ENCODE measurements around the gene INPP5D.
"Not testable (repeated sequence)": the region's sequence is repeated elsewhere in the genome, so short reads cannot be mapped to it uniquely, and the experiment has no call there.

The INPP5D gene

GRCh38 chr2:233053928-233054784, 6.0 kb upstream of the INPP5D start:
- DNase-seq = peak; percentile 47

GRCh38 chr2:233055362-233055761, 4.8 kb upstream of the INPP5D start:
- DNase-seq = no peak

- no peak for DNase-seq
These were observed 3.1 kb upstream of the INPP5D start for GRCh38 chr2:233056961-233057605.

- no peak for DNase-seq
These were observed 1.2 kb upstream of the INPP5D start for GRCh38 chr2:233058717-233059546.

- DNase-seq = no peak
These were observed 670 bp upstream of the INPP5D start for GRCh38 chr2:233059547-233059796.

GRCh38 chr2:233060501-233060979, 398 bp downstream of the INPP5D start:
- DNase-seq = no peak

GRCh38 chr2:233060980-233061590, 943 bp downstream of the INPP5D start:
- DNase-seq = no peak

- DNase-seq = no peak
These were observed 1.7 kb downstream of the INPP5D start for GRCh38 chr2:233061591-233062450.

- DNase-seq = no peak
These were observed 2.3 kb downstream of the INPP5D start for GRCh38 chr2:233062451-233062850.

- DNase-seq = no peak
These were observed 2.8 kb downstream of the INPP5D start for GRCh38 chr2:233062946-233063268.

GRCh38 chr2:233063269-233063975, 3.3 kb downstream of the INPP5D start:
- DNase-seq = no peak

GRCh38 chr2:233063976-233064411, 3.9 kb downstream of the INPP5D start:
- DNase-seq = no peak

GRCh38 chr2:233064530-233065199, 4.5 kb downstream of the INPP5D start:
- DNase-seq = no peak

GRCh38 chr2:233065200-233065589, 5.1 kb downstream of the INPP5D start:
- DNase-seq = not testable (repeated sequence)

GRCh38 chr2:233065954-233066470, 5.9 kb downstream of the INPP5D start:
- DNase-seq = no peak

- DNase-seq = no peak
These were observed 8.7 kb downstream of the INPP5D start for GRCh38 chr2:233068762-233069418.

- DNase-seq = no peak
These were observed 12.7 kb downstream of the INPP5D start for GRCh38 chr2:233072838-233073237.

- no peak for DNase-seq
These were observed 14.0 kb downstream of the INPP5D start for GRCh38 chr2:233074106-233074505.

GRCh38 chr2:233075141-233075965, 15.2 kb downstream of the INPP5D start:
- no peak for DNase-seq
